WI38 (cell line): Measurements from ENCODE around the gene FAM78A.
A peak's percentile ranks its signal among the peaks of the same experiment; 100 is the strongest.

ENCODE experiments used
- H3K4me3 ChIP-seq: 2 replicates; pipeline ENCODE4 v1.5.1; 2011; ENCODE audit warnings: low read depth, mild to moderate bottlenecking, control low read depth, low read length
- CTCF ChIP-seq: IDR thresholded peaks from 2 replicates; pipeline ENCODE4 v1.5.1; 2012; ENCODE audit warnings: low read depth, mild to moderate bottlenecking, control low read depth, low read length

The FAM78A gene

GRCh38 chr9:131279863-131280570, 3.7 kb upstream of the FAM78A start:
- no peak overlapping the region for H3K4me3 ChIP-seq
- no peak for TF ChIP-seq CTCF

GRCh38 chr9:131279196-131279862, 3.0 kb upstream of the FAM78A start:
- no peak overlapping the region for H3K4me3 ChIP-seq
- no peak for TF ChIP-seq CTCF

- no peak overlapping the region for H3K4me3 ChIP-seq
- no peak for TF ChIP-seq CTCF
Measured at GRCh38 chr9:131278702-131279111, 2.4 kb upstream of the FAM78A start.

- TF ChIP-seq CTCF = no peak
- H3K4me3 ChIP-seq = peak overlapping the region; percentile 46
Measured at GRCh38 chr9:131277910-131278701, 1.8 kb upstream of the FAM78A start.

DNA sequence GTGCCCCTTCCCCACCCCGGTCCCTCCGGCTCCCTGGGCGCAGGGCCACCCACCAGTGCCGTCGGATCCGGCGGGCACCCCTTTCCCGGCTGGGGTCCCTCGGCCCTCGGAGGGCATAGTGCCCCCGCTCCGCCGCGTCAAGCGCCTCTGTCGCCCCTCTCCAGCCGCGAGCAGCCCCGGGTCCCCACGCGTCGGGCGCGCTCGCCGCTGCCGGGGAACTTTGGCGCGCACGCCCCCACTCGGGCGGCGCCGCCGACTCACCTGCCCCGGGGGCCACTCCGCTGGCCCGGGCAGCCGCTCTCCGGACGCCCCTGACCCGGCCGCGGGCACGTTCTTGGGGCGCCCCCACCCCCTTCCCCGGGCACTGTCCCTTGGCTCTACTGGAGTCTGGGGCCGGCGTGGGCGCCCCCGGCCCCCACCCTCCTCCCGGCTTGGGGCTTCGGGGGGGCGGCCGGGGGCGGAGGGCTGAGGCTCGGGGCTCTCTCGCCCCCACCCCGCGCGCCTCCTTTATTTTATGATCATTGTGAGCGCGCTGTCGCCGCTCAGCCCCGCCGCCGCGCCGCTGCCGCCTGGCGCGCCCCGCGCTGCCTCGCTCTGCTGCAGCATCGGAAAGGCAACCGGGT, 1.1 kb upstream of the FAM78A start:
- H3K4me3 ChIP-seq = peak overlapping the region; percentile 46
- TF ChIP-seq CTCF = no peak

DNA sequence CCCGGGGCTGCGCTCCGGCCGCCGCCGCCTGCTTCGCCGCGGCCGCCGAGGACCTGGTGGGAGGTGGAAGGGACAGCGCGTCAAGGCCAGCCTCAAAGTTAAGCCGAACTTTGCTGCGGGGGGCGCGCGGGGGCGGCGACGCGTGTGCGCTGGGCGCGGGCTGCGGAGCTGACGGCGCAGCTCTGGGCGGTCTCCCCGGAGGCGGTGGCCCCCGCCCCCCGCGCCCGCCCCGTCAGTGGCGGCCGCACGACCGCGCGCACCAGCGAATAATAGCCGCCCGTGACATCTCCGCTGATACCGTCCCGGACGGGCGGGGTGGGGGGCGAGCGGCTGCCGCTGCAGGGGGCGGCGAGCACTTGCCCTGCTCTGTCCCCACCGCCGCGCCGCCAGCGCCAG, 579 bp upstream of the FAM78A start:
- peak overlapping the region; percentile 46 for H3K4me3 ChIP-seq
- TF ChIP-seq CTCF = no peak
